Tracheal epithelial cell (primary cell): ENCODE data around the gene NLGN2. TPM values are rescaled to one million over a fixed set of nuclear protein-coding genes. Genes with fewer than 3 reads are reported as not detected.

Source experiments
- total RNA-seq: library from RNA; depleted of rRNA; stranded (reverse); fragments of >200 nt; gene quantifications from 2 replicates; pipeline ENCODE4 v1.2.1, GENCODE V29; 2014

NLGN2 gene
- 1.9 TPM in 2 replicates for total RNA-seq

GRCh38 chr17:7407485-7408251 is at the start of gene NLGN2:
NLGN2 (plus strand) TSS chr17:7407845; CDS start chr17:7408256, 411 bp downstream.

GRCh38 chr17:7380855-7381683 is 26.6 kb upstream of the NLGN2 start, which contains the start of gene TNK1:
TNK1 (plus strand) TSS chr17:7381089; CDS start chr17:7382927, 1,838 bp downstream.

GRCh38 chr17:7394452-7395191 is 13.0 kb upstream of the NLGN2 start, which contains the start of gene PLSCR3:
PLSCR3 (minus strand) TSS chr17:7394525; CDS start chr17:7394110, 415 bp downstream.

GRCh38 chr17:7403977-7404736 is 3.5 kb upstream of the NLGN2 start, which contains the start of gene TMEM256:
TMEM256 (minus strand) TSS chr17:7404097; CDS start chr17:7404084, 13 bp downstream.

GRCh38 chr17:7419819-7420610 is 12.4 kb downstream of the NLGN2 start, which contains the start of gene SPEM1:
SPEM1 (plus strand) TSS chr17:7420324; CDS start chr17:7420385, 61 bp downstream.

GRCh38 chr17:7425316-7425715 is 17.7 kb downstream of the NLGN2 start, which contains the start of gene SPEM2:
SPEM2 (plus strand) TSS chr17:7425616; CDS start chr17:7425689, 73 bp downstream.

GRCh38 chr17:7428557-7428956 is 20.9 kb downstream of the NLGN2 start, which contains the start of gene SPEM3:
SPEM3 (plus strand) TSS chr17:7428857; CDS start chr17:7428903, 46 bp downstream.

GRCh38 chr17:7439462-7440112 is 31.9 kb downstream of the NLGN2 start, which contains the start of gene FGF11:
FGF11 (plus strand) TSS chr17:7439512; CDS start chr17:7439621, 109 bp downstream.

GRCh38 chr17:7444682-7445618 is 37.3 kb downstream of the NLGN2 start, which contains the start of gene CHRNB1:
CHRNB1 (plus strand) TSS chr17:7445061; CDS start chr17:7445128, 67 bp downstream.

Other genes with a start within 250 kb of the NLGN2 start
- 0.64 TPM in 1 of 2 replicates, not detected in the other for gene ASGR1, start 228.5 kb upstream of the NLGN2 start, total RNA-seq
- 1.9 and 6.0 TPM in 2 replicates for gene DLG4, start 188.0 kb upstream of the NLGN2 start, total RNA-seq
- 252 and 304 TPM in 2 replicates for gene ACADVL, start 187.9 kb upstream of the NLGN2 start, total RNA-seq
- 45.5 and 66.3 TPM in 2 replicates for gene DVL2, start 173.3 kb upstream of the NLGN2 start, total RNA-seq
- 24.9 and 36.4 TPM in 2 replicates for gene PHF23, start 168.4 kb upstream of the NLGN2 start, total RNA-seq
- gene GABARAP, start 165.4 kb upstream of the NLGN2 start, total RNA-seq, result 109 and 134 TPM in 2 replicates
- 20.5 and 25.4 TPM in 2 replicates for gene CTDNEP1, start 156.1 kb upstream of the NLGN2 start, total RNA-seq
- gene ELP5, start 155.6 kb upstream of the NLGN2 start, total RNA-seq, result 14.5 TPM in 2 replicates
- gene CLDN7, start 145.4 kb upstream of the NLGN2 start, total RNA-seq, result 223 and 297 TPM in 2 replicates
- gene SLC2A4, start 126.1 kb upstream of the NLGN2 start, total RNA-seq, result 0.24 TPM in 1 of 2 replicates, not detected in the other
- 0.43 and 0.96 TPM in 2 replicates for gene YBX2, start 113.2 kb upstream of the NLGN2 start, total RNA-seq
- gene EIF5A, start 100.2 kb upstream of the NLGN2 start, total RNA-seq, result 273 and 472 TPM in 2 replicates
- gene GPS2, start 92.5 kb upstream of the NLGN2 start, total RNA-seq, result 32.2 and 33.7 TPM in 2 replicates
- gene NEURL4, start 78.5 kb upstream of the NLGN2 start, total RNA-seq, result 14.5 and 17.6 TPM in 2 replicates
- 0.21 and 1.9 TPM in 2 replicates for gene ACAP1, start 71.3 kb upstream of the NLGN2 start, total RNA-seq
- gene KCTD11, start 55.7 kb upstream of the NLGN2 start, total RNA-seq, result 28.1 and 54.0 TPM in 2 replicates
- not detected in 2 replicates for gene TMEM95, start 52.7 kb upstream of the NLGN2 start, total RNA-seq
- gene TNK1, start 26.8 kb upstream of the NLGN2 start, total RNA-seq, result 9.9 and 11.9 TPM in 2 replicates
- gene PLSCR3, start 13.3 kb upstream of the NLGN2 start, total RNA-seq, result 15.8 and 35.2 TPM in 2 replicates
- 125 and 144 TPM in 2 replicates for gene TMEM256, start 3.7 kb upstream of the NLGN2 start, total RNA-seq
- not detected in 2 replicates for gene SPEM1, start 12.5 kb downstream of the NLGN2 start, total RNA-seq
- not detected in 2 replicates for gene SPEM2, start 17.8 kb downstream of the NLGN2 start, total RNA-seq
- gene SPEM3, start 21.0 kb downstream of the NLGN2 start, total RNA-seq, result not detected in 2 replicates
- 13.4 and 28.7 TPM in 2 replicates for gene TMEM102, start 27.6 kb downstream of the NLGN2 start, total RNA-seq
- 23.7 and 32.8 TPM in 2 replicates for gene FGF11, start 31.7 kb downstream of the NLGN2 start, total RNA-seq
- 6.2 and 8.7 TPM in 2 replicates for gene CHRNB1, start 37.2 kb downstream of the NLGN2 start, total RNA-seq
- 16.4 and 22.4 TPM in 2 replicates for gene ZBTB4, start 71.8 kb downstream of the NLGN2 start, total RNA-seq
- not detected in 2 replicates for gene SLC35G6, start 73.6 kb downstream of the NLGN2 start, total RNA-seq
- gene POLR2A, start 76.5 kb downstream of the NLGN2 start, total RNA-seq, result 40.7 and 46.7 TPM in 2 replicates
- gene TNFSF12, start 141.2 kb downstream of the NLGN2 start, total RNA-seq, result 2.2 and 4.0 TPM in 2 replicates
- 5.3 and 8.2 TPM in 2 replicates for gene TNFSF13, start 150.9 kb downstream of the NLGN2 start, total RNA-seq
- gene SENP3, start 154.1 kb downstream of the NLGN2 start, total RNA-seq, result 102 and 137 TPM in 2 replicates
- gene CD68, start 171.8 kb downstream of the NLGN2 start, total RNA-seq, result 12.8 and 21.3 TPM in 2 replicates
- gene MPDU1, start 176.0 kb downstream of the NLGN2 start, total RNA-seq, result 92.1 and 93.3 TPM in 2 replicates
- gene SOX15, start 182.2 kb downstream of the NLGN2 start, total RNA-seq, result 30.6 and 59.9 TPM in 2 replicates
- 42.8 and 59.8 TPM in 2 replicates for gene FXR2, start 207.1 kb downstream of the NLGN2 start, total RNA-seq
- gene SAT2, start 220.0 kb downstream of the NLGN2 start, total RNA-seq, result 24.9 and 27.0 TPM in 2 replicates
- gene SHBG, start 222.3 kb downstream of the NLGN2 start, total RNA-seq, result 0.43 and 0.48 TPM in 2 replicates
- gene ATP1B2, start 243.1 kb downstream of the NLGN2 start, total RNA-seq, result not detected in 2 replicates